Osteoblast (primary cell): ENCODE data around the gene LHFPL3. TPM values are rescaled to one million over a fixed set of nuclear protein-coding genes. Genes with fewer than 3 reads are reported as not detected.

Experiments used
- DNase-seq: peaks from one replicate; pipeline ENCODE4 v3.0.0; 2011; ENCODE audit warnings: low spot score, mixed read lengths; ENCODE audit not compliant: insufficient read length; ENCODE audit errors: missing footprints
- H2AFZ ChIP-seq: 2 replicates; pipeline ENCODE4 v1.6.0; 2011; ENCODE audit warnings: mild to moderate bottlenecking, low read length
- H3K27ac ChIP-seq: 2 replicates; pipeline ENCODE4 v1.5.1; 2011; ENCODE audit warnings: mild to moderate bottlenecking, low read depth, low read length, moderate library complexity
- H3K27me3 ChIP-seq: 2 replicates; pipeline ENCODE4 v1.6.0; 2012; ENCODE audit warnings: mild to moderate bottlenecking, control low read depth, inconsistent platforms, low read length, moderate library complexity; ENCODE audit not compliant: insufficient read depth
- H3K36me3 ChIP-seq: 2 replicates; pipeline ENCODE4 v1.5.1; 2011; ENCODE audit warnings: mild to moderate bottlenecking, low read length, control low read depth, moderate library complexity; ENCODE audit not compliant: insufficient read depth
- H3K4me1 ChIP-seq: 2 replicates; pipeline ENCODE4 v1.5.1; 2011; ENCODE audit warnings: mild to moderate bottlenecking, low read length, control low read depth, moderate library complexity; ENCODE audit not compliant: insufficient read depth
- H3K4me2 ChIP-seq: 2 replicates; pipeline ENCODE4 v1.6.0; 2011; ENCODE audit warnings: mild to moderate bottlenecking, low read length; ENCODE audit not compliant: insufficient read depth
- H3K4me3 ChIP-seq: fragments of 200-600 bp; sonication (generic); 3 replicates; pipeline ENCODE4 v1.5.1; 2012; ENCODE audit warnings: mild to moderate bottlenecking, low read length, inconsistent platforms; ENCODE audit not compliant: insufficient read depth
- H3K79me2 ChIP-seq: 2 replicates; pipeline ENCODE4 v1.6.0; 2012; ENCODE audit warnings: mild to moderate bottlenecking, low read length, control low read depth, inconsistent platforms; ENCODE audit not compliant: insufficient read depth
- H3K9me3 ChIP-seq: 2 replicates; pipeline ENCODE4 v1.5.1; 2011; ENCODE audit warnings: low read depth, low read length, control low read depth
- H4K20me1 ChIP-seq: 2 replicates; pipeline ENCODE4 v1.6.0; 2012; ENCODE audit warnings: mild to moderate bottlenecking, low read length, control low read depth; ENCODE audit not compliant: insufficient read depth
- CTCF ChIP-seq: IDR thresholded peaks from 2 replicates; pipeline ENCODE4 v1.5.1; 2011; ENCODE audit warnings: mild to moderate bottlenecking, low read depth, low read length, moderate library complexity; ENCODE audit errors: extremely low read depth
- total RNA-seq: library from RNA; depleted of rRNA; stranded (reverse); fragments of >200 nt; gene quantifications from 2 replicates; pipeline ENCODE4 v1.2.3, GENCODE V29; 2012

Gene LHFPL3
- total RNA-seq, 1 donor: not detected

DNA sequence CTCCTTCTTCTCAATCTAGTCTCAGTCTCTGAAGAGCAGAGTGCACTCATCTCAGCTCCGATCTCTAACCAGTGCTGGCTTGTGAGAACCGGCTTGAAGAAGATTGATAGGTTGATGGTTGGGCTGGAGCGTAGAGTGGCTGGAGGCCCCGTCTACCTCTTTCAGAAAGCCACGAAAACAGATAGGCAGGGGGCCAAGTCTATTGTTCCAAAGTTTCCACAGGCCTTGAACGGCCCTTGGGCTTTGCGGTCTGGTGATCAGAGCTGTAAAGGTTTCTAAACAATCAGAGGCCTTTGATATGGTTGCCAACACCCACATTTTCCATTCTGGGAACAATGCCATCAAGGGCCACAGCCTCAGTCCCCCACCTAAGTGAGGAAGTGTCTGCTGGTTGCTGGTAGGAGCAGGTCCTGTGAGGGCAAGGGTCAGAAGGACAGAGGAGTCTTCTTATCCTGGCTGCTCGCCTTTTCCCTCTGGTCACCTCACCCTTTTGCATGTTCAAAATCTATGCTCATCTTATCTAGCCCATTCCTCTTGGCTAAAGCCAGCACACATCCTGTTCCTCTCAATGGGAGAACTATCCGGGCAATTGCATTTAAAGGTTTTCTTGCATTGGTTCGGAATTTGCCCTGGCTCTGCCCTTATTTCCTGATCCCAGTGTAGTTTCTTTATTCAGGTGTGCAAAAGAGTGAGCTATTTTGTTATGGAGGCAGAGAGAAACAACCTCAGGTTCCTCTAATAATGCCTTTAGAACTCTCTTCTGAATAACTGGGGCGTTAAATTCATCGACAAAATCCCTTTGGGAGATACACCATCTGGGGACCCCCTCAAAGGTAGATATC, 615.3 kb downstream of the LHFPL3 start:
- Histone ChIP-seq H3K9me3 (no peaks in the 10 kb centered on the region), H2AFZ (peak overlapping the region; percentile 24), H4K20me1 (no peaks in the 10 kb centered on the region), H3K4me2 (no peak overlapping the region), H3K27ac (peak overlapping the region; percentile 97), H3K4me3 (no peak overlapping the region), H3K79me2 (no peaks in the 10 kb centered on the region), H3K27me3 (no peaks in the 10 kb centered on the region), H3K4me1 (peaks cover 38% of the 10 kb centered on the region), H3K36me3 (no peaks in the 10 kb centered on the region)
- DNase-seq: peak; percentile 30
- no peak for TF ChIP-seq CTCF

DNA sequence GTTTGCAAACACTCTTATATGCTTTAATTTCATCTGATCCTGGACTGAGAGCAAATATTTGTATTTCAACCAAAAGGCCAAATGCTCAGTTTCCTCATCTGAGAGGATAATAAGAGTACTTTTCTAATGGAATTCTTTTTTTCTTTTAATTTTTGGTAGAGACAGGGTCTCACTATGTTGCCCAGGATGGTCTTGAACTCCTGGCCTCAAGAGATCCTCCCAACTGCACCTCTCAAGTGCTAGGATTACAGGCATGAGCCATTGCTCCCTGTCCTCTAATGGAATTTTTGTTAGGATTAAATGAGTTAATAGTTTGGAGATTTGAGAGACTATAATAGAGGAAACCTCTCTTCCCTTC, 617.2 kb downstream of the LHFPL3 start:
- Histone ChIP-seq H3K36me3 (no peaks in the 10 kb centered on the region), H2AFZ (no peak overlapping the region), H3K4me1 (peaks cover 38% of the 10 kb centered on the region), H3K4me3 (no peak overlapping the region), H4K20me1 (no peaks in the 10 kb centered on the region), H3K27me3 (no peaks in the 10 kb centered on the region), H3K9me3 (no peaks in the 10 kb centered on the region), H3K27ac (peak overlapping the region; percentile 97), H3K79me2 (no peaks in the 10 kb centered on the region), H3K4me2 (peak overlapping the region; percentile 51)
- no peak for TF ChIP-seq CTCF
- no peak for DNase-seq

GRCh38 chr7:104946338-104946737, 617.9 kb downstream of the LHFPL3 start:
- Histone ChIP-seq H2AFZ (peak overlapping the region; percentile 80), H3K79me2 (no peaks in the 10 kb centered on the region), H3K4me2 (no peak overlapping the region), H3K9me3 (no peaks in the 10 kb centered on the region), H3K27ac (peak overlapping the region; percentile 97), H3K4me1 (peaks cover 38% of the 10 kb centered on the region), H3K4me3 (no peak overlapping the region), H3K36me3 (no peaks in the 10 kb centered on the region), H3K27me3 (no peaks in the 10 kb centered on the region), H4K20me1 (no peaks in the 10 kb centered on the region)
- TF ChIP-seq CTCF: no peak
- peak; percentile 18 for DNase-seq

DNA sequence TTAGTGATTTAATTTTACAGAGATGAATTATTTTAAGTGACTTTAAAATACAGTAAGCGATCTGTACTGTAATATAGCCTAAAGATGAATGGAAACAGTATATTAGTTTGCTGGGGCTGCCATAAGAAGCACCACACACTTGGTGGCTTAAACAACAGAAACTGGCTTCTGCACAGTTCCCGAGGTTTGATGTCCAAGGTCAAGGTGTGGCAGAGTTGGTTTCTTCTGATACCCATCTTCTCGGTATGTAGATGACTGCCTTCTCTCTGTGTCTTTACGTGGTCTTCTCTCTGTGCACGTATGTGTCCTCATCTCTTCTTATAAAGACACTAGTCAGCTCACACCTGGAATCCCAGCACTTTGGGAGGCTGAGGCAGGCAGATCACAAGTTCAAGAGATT, 621.6 kb downstream of the LHFPL3 start:
- Histone ChIP-seq H4K20me1 (no peaks in the 10 kb centered on the region), H3K4me2 (no peak overlapping the region), H3K27me3 (no peaks in the 10 kb centered on the region), H3K79me2 (no peaks in the 10 kb centered on the region), H3K9me3 (no peaks in the 10 kb centered on the region), H2AFZ (no peak overlapping the region), H3K36me3 (no peaks in the 10 kb centered on the region), H3K4me1 (peaks cover 21% of the 10 kb centered on the region), H3K4me3 (no peak overlapping the region), H3K27ac (no peak overlapping the region)
- TF ChIP-seq CTCF: no peak
- DNase-seq: no peak
